ENCODE results near the gene MGAT5B. TPM values are rescaled to one million over a fixed set of nuclear protein-coding genes. Genes with fewer than 3 reads are reported as not detected.
A peak's percentile ranks its signal among the peaks of the same experiment; 100 is the strongest.

The MGAT5B gene
- total RNA-seq, 2 donors from 2014 or later: 0.14 to 4.1 TPM

DNA sequence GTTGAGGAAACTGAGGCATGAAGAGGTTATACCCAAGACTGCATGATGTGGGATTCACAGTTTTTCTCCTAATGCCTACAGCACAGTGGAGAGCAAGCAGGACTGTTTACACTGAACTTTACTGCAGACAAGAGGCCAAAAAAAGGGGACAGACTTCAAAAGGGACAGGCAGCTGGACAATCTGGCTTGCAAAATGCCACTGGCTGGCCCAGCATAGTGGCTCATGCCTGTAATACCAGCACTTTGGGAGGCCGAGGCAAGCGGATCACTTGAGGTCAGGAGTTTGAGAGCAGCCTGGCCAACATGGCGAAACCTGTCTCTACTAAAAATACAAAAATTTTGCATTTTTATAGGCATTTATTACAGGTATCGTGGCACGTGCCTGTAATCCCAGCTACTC lies 2.0 kb upstream of the MGAT5B start:
- DNase-seq (ENCODE audit: low spot score): no peak
- 84% methylated on average over 5 of the region's 5 CpGs for WGBS
- Histone ChIP-seq H3K4me1 (replicated peaks) (no peaks in the 10 kb centered on the region), H3K27ac (no peak overlapping the region), H3K27me3 (replicated peaks; ENCODE audit: insufficient read depth) (peaks cover 20% of the 10 kb centered on the region), H3K4me3 (no peak overlapping the region), H3K36me3 (no peaks in the 10 kb centered on the region), H3K9me3 (no peaks in the 10 kb centered on the region)
- TF ChIP-seq POLR2A (IDR thresholded peaks at IDR 0.05) (no peak), POLR2AphosphoS5 (IDR thresholded peaks at IDR 0.05) (no peak)
- TF ChIP-seq, protein P1, sequence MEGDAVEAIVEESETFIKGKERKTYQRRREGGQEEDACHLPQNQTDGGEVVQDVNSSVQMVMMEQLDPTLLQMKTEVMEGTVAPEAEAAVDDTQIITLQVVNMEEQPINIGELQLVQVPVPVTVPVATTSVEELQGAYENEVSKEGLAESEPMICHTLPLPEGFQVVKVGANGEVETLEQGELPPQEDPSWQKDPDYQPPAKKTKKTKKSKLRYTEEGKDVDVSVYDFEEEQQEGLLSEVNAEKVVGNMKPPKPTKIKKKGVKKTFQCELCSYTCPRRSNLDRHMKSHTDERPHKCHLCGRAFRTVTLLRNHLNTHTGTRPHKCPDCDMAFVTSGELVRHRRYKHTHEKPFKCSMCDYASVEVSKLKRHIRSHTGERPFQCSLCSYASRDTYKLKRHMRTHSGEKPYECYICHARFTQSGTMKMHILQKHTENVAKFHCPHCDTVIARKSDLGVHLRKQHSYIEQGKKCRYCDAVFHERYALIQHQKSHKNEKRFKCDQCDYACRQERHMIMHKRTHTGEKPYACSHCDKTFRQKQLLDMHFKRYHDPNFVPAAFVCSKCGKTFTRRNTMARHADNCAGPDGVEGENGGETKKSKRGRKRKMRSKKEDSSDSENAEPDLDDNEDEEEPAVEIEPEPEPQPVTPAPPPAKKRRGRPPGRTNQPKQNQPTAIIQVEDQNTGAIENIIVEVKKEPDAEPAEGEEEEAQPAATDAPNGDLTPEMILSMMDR (IDR thresholded peaks at IDR 0.05): no peak
- intact Hi-C loops (cut with DNase I): loop anchor here (5.0 kb wide), 2 partner anchors 191 to 376 kb away; no protein-coding TSS in a partner anchor

DNA sequence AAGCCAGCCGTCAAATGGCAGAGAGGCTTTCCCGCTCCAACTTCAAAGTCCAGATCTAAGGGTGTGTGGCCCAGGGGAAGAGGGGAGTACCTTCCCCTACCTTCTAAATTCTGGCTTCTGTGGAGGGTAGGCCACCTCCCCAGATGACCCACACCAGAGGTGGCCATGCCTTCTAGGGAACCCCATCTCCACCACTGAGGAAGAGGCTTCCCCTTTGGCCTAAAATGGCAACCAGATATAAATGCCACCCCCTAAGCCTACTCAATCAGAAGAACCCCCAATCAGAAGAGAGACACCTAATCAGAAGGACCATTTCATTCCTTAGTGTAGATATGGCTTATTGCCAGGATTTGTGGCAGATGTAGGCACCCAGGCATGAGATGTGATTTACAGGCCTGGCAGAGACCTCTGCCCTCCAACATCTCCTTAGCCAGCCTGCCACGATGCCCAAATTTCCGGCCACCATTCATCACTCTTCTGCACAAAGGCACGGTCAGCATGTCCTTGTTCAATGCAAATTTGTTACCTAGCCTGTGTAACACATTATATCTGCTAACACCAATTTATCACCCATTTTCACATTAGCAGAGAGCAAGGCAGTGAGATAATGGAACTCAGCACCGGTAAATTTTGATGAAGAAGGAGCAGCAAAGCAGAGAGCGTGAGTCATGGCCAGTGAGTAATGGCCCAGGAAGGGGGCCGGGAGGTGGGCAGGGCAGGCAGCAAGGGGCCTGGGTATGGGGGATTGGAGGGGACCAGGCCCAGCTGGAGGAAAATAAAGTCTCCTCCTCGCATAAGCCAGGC lies 1.2 kb upstream of the MGAT5B start:
- 79% methylated on average over 9 of the region's 9 CpGs for WGBS
- DNase-seq (ENCODE audit: low spot score): no peak
- Histone ChIP-seq H3K36me3 (no peaks in the 10 kb centered on the region), H3K9me3 (no peaks in the 10 kb centered on the region), H3K27ac (no peak overlapping the region), H3K27me3 (replicated peaks; ENCODE audit: insufficient read depth) (peaks cover 20% of the 10 kb centered on the region), H3K4me3 (no peak overlapping the region), H3K4me1 (replicated peaks) (no peaks in the 10 kb centered on the region)
- intact Hi-C loops (cut with DNase I): loop anchor here (5.0 kb wide), 2 partner anchors 190 to 375 kb away; no protein-coding TSS in a partner anchor
- no peak for TF ChIP-seq POLR2A (IDR thresholded peaks at IDR 0.05)

DNA sequence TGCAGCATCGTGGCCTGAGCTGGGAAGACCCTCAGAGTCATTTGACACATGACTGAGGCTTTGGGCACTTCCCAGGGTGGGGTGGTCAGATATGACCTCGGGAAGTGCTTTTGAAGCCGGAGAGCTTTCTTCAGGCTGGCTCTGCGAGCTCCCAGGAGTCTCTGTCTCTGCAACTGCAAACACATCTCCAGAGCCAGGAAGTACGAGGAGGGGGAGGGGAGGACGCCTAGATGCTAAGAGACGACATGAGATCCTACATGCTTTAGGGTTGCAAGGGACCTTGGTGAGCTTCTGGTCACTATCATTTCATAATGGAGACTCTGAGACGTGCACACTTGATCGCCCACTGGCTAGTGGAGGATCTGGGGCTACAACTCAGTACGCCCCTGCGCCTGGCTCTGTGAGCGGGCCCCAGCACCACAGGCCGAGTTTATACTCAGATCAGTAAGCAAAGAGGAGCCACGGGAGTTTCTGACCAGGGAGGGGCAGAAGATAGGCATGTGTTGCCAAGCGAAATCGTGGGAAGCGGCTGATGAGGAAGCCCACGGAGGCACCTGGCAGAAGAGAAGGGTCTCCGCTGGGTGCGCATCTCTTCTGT lies 527 bp upstream of the MGAT5B start:
- 30% methylated on average over 20 of the region's 20 CpGs for WGBS
- DNase-seq (ENCODE audit: low spot score): no peak
- no peaks in the 10 kb centered on the region for H3K9me3 ChIP-seq
- H3K27ac ChIP-seq: no peak overlapping the region
- H3K27me3 ChIP-seq (replicated peaks; ENCODE audit: insufficient read depth): peaks cover 20% of the 10 kb centered on the region
- intact Hi-C loops (cut with DNase I): loop anchor here (5.0 kb wide), 2 partner anchors 190 to 375 kb away; no protein-coding TSS in a partner anchor
- no peak overlapping the region for H3K4me3 ChIP-seq
- no peaks in the 10 kb centered on the region for H3K4me1 ChIP-seq (replicated peaks)
- no peaks in the 10 kb centered on the region for H3K36me3 ChIP-seq
- TF ChIP-seq POLR2A (IDR thresholded peaks at IDR 0.05) (no peak), POLR2AphosphoS5 (IDR thresholded peaks at IDR 0.05) (no peak)
- TF ChIP-seq, protein P1 (IDR thresholded peaks at IDR 0.05): no peak

DNA sequence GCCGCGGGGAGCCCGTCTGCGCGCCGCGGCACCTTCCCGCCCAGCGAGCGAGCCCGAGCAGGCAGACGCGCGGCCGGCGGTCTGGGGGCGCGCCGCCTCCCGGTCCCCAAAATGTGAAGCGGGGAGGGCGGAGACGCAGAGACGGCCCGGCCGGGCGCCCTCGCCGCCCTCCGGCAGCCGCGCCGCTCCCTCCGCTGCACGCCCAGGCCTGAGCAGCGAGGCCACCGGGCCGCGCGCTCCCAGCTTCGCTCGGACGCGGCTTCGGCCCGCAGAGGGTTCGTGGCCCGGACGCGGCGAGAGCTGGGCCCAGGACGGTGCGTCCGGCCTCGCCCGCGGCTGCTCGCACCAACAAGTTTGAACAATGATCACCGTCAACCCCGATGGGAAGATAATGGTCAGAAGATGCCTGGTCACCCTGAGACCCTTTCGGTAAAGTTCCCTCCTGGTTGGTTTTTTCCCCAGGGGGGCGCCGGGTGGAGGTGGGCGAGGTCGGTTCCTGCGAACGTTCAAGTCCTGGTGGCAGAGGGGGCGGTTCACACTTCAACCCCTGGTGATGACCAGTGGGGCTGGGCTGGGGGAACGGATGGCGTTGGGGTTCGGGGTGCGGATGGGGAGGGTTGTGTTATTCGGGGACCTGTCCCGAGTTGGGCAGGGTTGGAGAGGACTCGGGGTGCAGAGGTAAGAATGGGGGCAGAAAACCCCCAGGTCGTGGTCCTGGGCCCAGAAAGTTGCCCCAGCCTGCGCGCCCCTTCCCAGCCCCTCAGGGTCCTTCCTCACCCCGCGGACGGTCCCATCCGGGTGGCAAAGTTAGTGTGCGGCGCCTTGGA lies 678 bp downstream of the MGAT5B start:
- TF ChIP-seq POLR2A (IDR thresholded peaks at IDR 0.05) (peak; percentile 9), POLR2AphosphoS5 (IDR thresholded peaks at IDR 0.05) (no peak)
- TF ChIP-seq, protein P1 (IDR thresholded peaks at IDR 0.05): no peak
- Histone ChIP-seq H3K4me3 (peak overlapping the region; percentile 18 to 28), H3K9me3 (no peaks in the 10 kb centered on the region), H3K36me3 (no peaks in the 10 kb centered on the region), H3K27me3 (replicated peaks; ENCODE audit: insufficient read depth) (peaks cover 20% of the 10 kb centered on the region), H3K27ac (no peak overlapping the region), H3K4me1 (replicated peaks) (no peaks in the 10 kb centered on the region)
- 3% methylated on average over 76 of the region's 84 CpGs for WGBS
- no peak for DNase-seq (ENCODE audit: low spot score)
- intact Hi-C loops (cut with DNase I): loop anchor here (5.0 kb wide), 2 partner anchors 188 to 373 kb away; no protein-coding TSS in a partner anchor

All from prostate gland (tissue), 2 donors.